Measurements from ENCODE around the gene CAMK2B. TPM values are rescaled to one million over a fixed set of nuclear protein-coding genes. Genes with fewer than 3 reads are reported as not detected.

Gene CAMK2B
- total RNA-seq, 1 experiment from 2014 or later: 0.13 TPM

GRCh38 chr7:44329081-44329480, 3.7 kb upstream of the CAMK2B start:
- no peak overlapping the region for H3K27ac ChIP-seq (ENCODE audit: low read depth, low read length, poor library complexity, severe bottlenecking)
- intact Hi-C loops (cut with micrococcal nuclease; ENCODE audit: unreplicated experiment): no loop called here
- ChIA-PET CTCF (no interaction called here), POLR2A (ENCODE audit: low non-redundant PET) (no interaction called here)
- TF ChIP-seq CTCF (conservative IDR thresholded peaks at IDR 0.05; ENCODE audit: low read depth, low read length) (no peak), EZH2 (IDR thresholded peaks at IDR 0.05; ENCODE audit: borderline replicate concordance, low read depth, low read length, poor library complexity, severe bottlenecking) (no peak)
- BruUV-seq (replicated peaks): no TSS peak
- H3K9me3 ChIP-seq (ENCODE audit: low read depth, low read length, poor library complexity, severe bottlenecking): no peaks in the 10 kb centered on the region
- no peak overlapping the region for H3K4me3 ChIP-seq (ENCODE audit: low read depth, low read length, poor library complexity, severe bottlenecking)
- peaks cover 24% of the 10 kb centered on the region for H3K27me3 ChIP-seq (replicated peaks; ENCODE audit: insufficient read depth, low read depth, low read length, poor library complexity)
- no peaks in the 10 kb centered on the region for H3K36me3 ChIP-seq (ENCODE audit: insufficient read depth, low read length, poor library complexity, severe bottlenecking)
- no peak for DNase-seq (ENCODE audit: low spot score)
- peaks cover 9% of the 10 kb centered on the region for H3K4me1 ChIP-seq (ENCODE audit: insufficient read depth, low read length, poor library complexity, severe bottlenecking)

GRCh38 chr7:44327981-44328380, 2.6 kb upstream of the CAMK2B start:
- no TSS peak for BruUV-seq (replicated peaks)
- peaks cover 33% of the 10 kb centered on the region for H3K27me3 ChIP-seq (replicated peaks; ENCODE audit: insufficient read depth, low read depth, low read length, poor library complexity)
- no peak for DNase-seq (ENCODE audit: low spot score)
- TF ChIP-seq EZH2 (IDR thresholded peaks at IDR 0.05; ENCODE audit: borderline replicate concordance, low read depth, low read length, poor library complexity, severe bottlenecking): no peak
- TF ChIP-seq CTCF (conservative IDR thresholded peaks at IDR 0.05; ENCODE audit: low read depth, low read length): no peak
- POLR2A ChIA-PET (ENCODE audit: low non-redundant PET): interaction anchor here (0.6 kb wide), 1 partner anchor 201 kb away, joined by 4 read pairs; no protein-coding TSS in a partner anchor
- H3K4me1 ChIP-seq (ENCODE audit: insufficient read depth, low read length, poor library complexity, severe bottlenecking): no peaks in the 10 kb centered on the region
- no peak overlapping the region for H3K27ac ChIP-seq (ENCODE audit: low read depth, low read length, poor library complexity, severe bottlenecking)
- intact Hi-C loops (cut with micrococcal nuclease; ENCODE audit: unreplicated experiment): no loop called here
- H3K9me3 ChIP-seq (ENCODE audit: low read depth, low read length, poor library complexity, severe bottlenecking): no peaks in the 10 kb centered on the region
- CTCF ChIA-PET: no interaction called here
- no peaks in the 10 kb centered on the region for H3K36me3 ChIP-seq (ENCODE audit: insufficient read depth, low read length, poor library complexity, severe bottlenecking)
- no peak overlapping the region for H3K4me3 ChIP-seq (ENCODE audit: low read depth, low read length, poor library complexity, severe bottlenecking)

- POLR2A ChIA-PET (ENCODE audit: low non-redundant PET): no interaction called here
- no peaks in the 10 kb centered on the region for H3K36me3 ChIP-seq (ENCODE audit: insufficient read depth, low read length, poor library complexity, severe bottlenecking)
- no peak for DNase-seq (ENCODE audit: low spot score)
- no peak for TF ChIP-seq CTCF (conservative IDR thresholded peaks at IDR 0.05; ENCODE audit: low read depth, low read length)
- TF ChIP-seq EZH2 (IDR thresholded peaks at IDR 0.05; ENCODE audit: borderline replicate concordance, low read depth, low read length, poor library complexity, severe bottlenecking): no peak
- intact Hi-C loops (cut with micrococcal nuclease; ENCODE audit: unreplicated experiment): no loop called here
- no peaks in the 10 kb centered on the region for H3K9me3 ChIP-seq (ENCODE audit: low read depth, low read length, poor library complexity, severe bottlenecking)
- H3K27me3 ChIP-seq (replicated peaks; ENCODE audit: insufficient read depth, low read depth, low read length, poor library complexity): peaks cover 36% of the 10 kb centered on the region
- no peak overlapping the region for H3K4me3 ChIP-seq (ENCODE audit: low read depth, low read length, poor library complexity, severe bottlenecking)
- BruUV-seq (replicated peaks): no TSS peak
- no peak overlapping the region for H3K27ac ChIP-seq (ENCODE audit: low read depth, low read length, poor library complexity, severe bottlenecking)
- no peaks in the 10 kb centered on the region for H3K4me1 ChIP-seq (ENCODE audit: insufficient read depth, low read length, poor library complexity, severe bottlenecking)
- CTCF ChIA-PET: no interaction called here
These were observed 1.1 kb upstream of the CAMK2B start for GRCh38 chr7:44326261-44327125.
